GM21528 (cell line): ENCODE data around the gene EIF2S3.

Experiments
- ATAC-seq: cut with Tn5 transposase; IDR thresholded peaks from one replicate; pipeline ENCODE4 v1.9.1; 2021; ENCODE audit warnings: mild to moderate bottlenecking, moderate library complexity; ENCODE audit not compliant: unreplicated experiment, low FRiP score

EIF2S3 gene

DNA sequence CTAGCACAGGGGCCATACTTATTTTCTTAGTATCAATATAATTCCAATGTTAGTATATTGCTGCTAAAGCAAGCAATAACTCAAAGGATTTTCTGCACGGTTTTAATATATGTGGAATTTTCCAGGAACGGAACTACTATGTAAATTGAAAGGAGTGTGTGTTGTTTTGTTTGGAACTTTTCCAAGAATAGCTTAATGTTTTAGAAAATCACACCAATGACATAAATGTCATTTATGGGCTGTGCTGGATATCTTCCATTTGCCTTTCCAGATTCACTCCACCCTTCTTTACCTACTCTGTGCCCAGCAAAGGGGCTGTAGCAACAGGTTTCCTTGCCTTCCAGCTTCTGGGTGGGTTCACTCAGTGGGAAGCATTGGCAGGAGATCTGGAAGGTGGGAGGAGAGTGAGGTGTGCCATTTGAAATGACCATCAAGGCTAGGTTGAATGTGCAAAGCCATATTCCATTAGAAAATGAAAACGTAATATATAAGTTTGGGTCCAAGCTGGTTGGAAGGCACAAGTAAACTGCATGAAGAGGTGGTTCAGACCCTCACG is 69.6 kb downstream of the EIF2S3 start:
- ATAC-seq = no peak

GRCh38 chrX:24125028-24125612 is 70.4 kb downstream of the EIF2S3 start:
- ATAC-seq = no peak
